Ureter (tissue), 1 donor: Measurements from ENCODE around the gene RASSF1. TPM values are rescaled to one million over a fixed set of nuclear protein-coding genes. Genes with fewer than 3 reads are reported as not detected.

ENCODE experiments used
- DNase-seq: peaks from one replicate; pipeline ENCODE4 v3.0.0-alpha.2; 2020; ENCODE audit warnings: low spot score
- total RNA-seq: library from RNA; stranded (reverse); gene quantifications from one replicate; pipeline ENCODE4 v1.2.4, GENCODE V29; 2023
- donor health status: DM: yes; HTN: yes; CAD: no.

The RASSF1 gene
- 21.2 TPM for total RNA-seq

GRCh38 chr3:50340448-50341329 is at the start of gene RASSF1:
TSS of gene RASSF1 (minus strand) at chr3:50340836. CDS start at chr3:50340805, 31 bp downstream.
- DNase-seq, result peak; percentile 80

GRCh38 chr3:50389414-50389767 is 48.8 kb upstream of the RASSF1 start:
- no peak for DNase-seq

GRCh38 chr3:50388720-50389413 is 48.2 kb upstream of the RASSF1 start:
- no peak for DNase-seq

GRCh38 chr3:50388016-50388719 is 47.5 kb upstream of the RASSF1 start:
- no peak for DNase-seq

- DNase-seq, result no peak
Measured at GRCh38 chr3:50385754-50386153, 45.1 kb upstream of the RASSF1 start.

GRCh38 chr3:50383750-50384149 is 43.1 kb upstream of the RASSF1 start:
- DNase-seq, result no peak

- DNase-seq, result no peak
Measured at GRCh38 chr3:50382722-50383121, 42.1 kb upstream of the RASSF1 start.

- no peak for DNase-seq
Measured at GRCh38 chr3:50381383-50381782, 40.7 kb upstream of the RASSF1 start.

- no peak for DNase-seq
Measured at GRCh38 chr3:50380405-50381085, 39.9 kb upstream of the RASSF1 start.

GRCh38 chr3:50378757-50379156 is 38.1 kb upstream of the RASSF1 start:
- DNase-seq, result no peak

GRCh38 chr3:50378024-50378423 is 37.4 kb upstream of the RASSF1 start:
- DNase-seq, result no peak

GRCh38 chr3:50375258-50375931 is 34.8 kb upstream of the RASSF1 start:
- no peak for DNase-seq

GRCh38 chr3:50374363-50375257 is 34.0 kb upstream of the RASSF1 start:
- DNase-seq, result no peak

- no peak for DNase-seq
Measured at GRCh38 chr3:50373146-50374051, 32.8 kb upstream of the RASSF1 start.

GRCh38 chr3:50372349-50372748 is 31.7 kb upstream of the RASSF1 start:
- no peak for DNase-seq

- DNase-seq, result no peak
Measured at GRCh38 chr3:50371133-50371685, 30.6 kb upstream of the RASSF1 start.

- no peak for DNase-seq
Measured at GRCh38 chr3:50370594-50370993, 30.0 kb upstream of the RASSF1 start.

- no peak for DNase-seq
Measured at GRCh38 chr3:50369012-50369670, 28.5 kb upstream of the RASSF1 start.
